GM21825 (cell line): ENCODE results near the gene ZC3H12C.
"Not testable (repeated sequence)": the region's sequence is repeated elsewhere in the genome, so short reads cannot be mapped to it uniquely, and the experiment has no call there.

Source experiments
- ATAC-seq: cut with Tn5 transposase; IDR thresholded peaks from one replicate; pipeline ENCODE4 v1.9.1; 2021; ENCODE audit warnings: mild to moderate bottlenecking, moderate library complexity; ENCODE audit not compliant: unreplicated experiment

Gene ZC3H12C

GRCh38 chr11:110208678-110209312, 115.6 kb downstream of the ZC3H12C start:
- not testable (repeated sequence) for ATAC-seq

GRCh38 chr11:110209313-110209694, 116.1 kb downstream of the ZC3H12C start:
- not testable (repeated sequence) for ATAC-seq

- ATAC-seq: no peak
Measured at GRCh38 chr11:110217223-110217877, 124.2 kb downstream of the ZC3H12C start.

- no peak for ATAC-seq
Measured at GRCh38 chr11:110217936-110218335, 124.7 kb downstream of the ZC3H12C start.

GRCh38 chr11:110219006-110219785, 126.0 kb downstream of the ZC3H12C start:
- ATAC-seq: no peak
